Renal cortical epithelial cell (primary cell): Measurements from ENCODE around the gene TEX28. TPM values are rescaled to one million over a fixed set of nuclear protein-coding genes. Genes with fewer than 3 reads are reported as not detected.
A peak's percentile ranks its signal among the peaks of the same experiment; 100 is the strongest.
"Not testable (repeated sequence)": the region's sequence is repeated elsewhere in the genome, so short reads cannot be mapped to it uniquely, and the experiment has no call there.

Experiments used
- DNase-seq: peaks from one replicate; pipeline ENCODE4 v3.0.0-alpha.2; 2011; ENCODE audit warnings: low read depth
- total RNA-seq: library from RNA; depleted of rRNA; stranded (reverse); fragments of >200 nt; gene quantifications from 2 replicates; pipeline ENCODE4 v1.2.3, GENCODE V29; 2014

TEX28 gene
- total RNA-seq, 1 donor from 2014 or later, result not detected

GRCh38 chrX:154310616-154311536 lies 16.0 kb upstream of the TEX28 start:
- DNase-seq, result no peak

GRCh38 chrX:154309041-154309775 lies 14.3 kb upstream of the TEX28 start:
- no peak for DNase-seq

- peak; percentile 15 for DNase-seq
Observed at GRCh38 chrX:154308108-154308946, 13.4 kb upstream of the TEX28 start.

GRCh38 chrX:154307202-154307601 lies 12.3 kb upstream of the TEX28 start:
- DNase-seq, result no peak

GRCh38 chrX:154305541-154306205 lies 10.7 kb upstream of the TEX28 start:
- DNase-seq, result no peak

- DNase-seq, result peak; percentile 29
Observed at GRCh38 chrX:154304846-154305245, 9.9 kb upstream of the TEX28 start.

GRCh38 chrX:154303476-154303875 lies 8.6 kb upstream of the TEX28 start:
- DNase-seq, result no peak

GRCh38 chrX:154302998-154303397 lies 8.1 kb upstream of the TEX28 start:
- DNase-seq, result not testable (repeated sequence)

- DNase-seq, result no peak
Observed at GRCh38 chrX:154300816-154301215, 5.9 kb upstream of the TEX28 start.

- no peak for DNase-seq
Observed at GRCh38 chrX:154298312-154298711, 3.4 kb upstream of the TEX28 start.

GRCh38 chrX:154296731-154297130 lies 1.8 kb upstream of the TEX28 start:
- no peak for DNase-seq

- DNase-seq, result no peak
Observed at GRCh38 chrX:154295664-154296310, 863 bp upstream of the TEX28 start, which contains the start of gene TKTL1. Gene TKTL1, plus strand, starts transcription at chrX:154295795. Its CDS starts 65 bp downstream, at chrX:154295860.

GRCh38 chrX:154286406-154286805 lies 8.5 kb downstream of the TEX28 start:
- DNase-seq, result not testable (repeated sequence)

- DNase-seq, result not testable (repeated sequence)
Observed at GRCh38 chrX:154284489-154285338, 10.2 kb downstream of the TEX28 start.

GRCh38 chrX:154269245-154269644 lies 25.7 kb downstream of the TEX28 start:
- not testable (repeated sequence) for DNase-seq

GRCh38 chrX:154263072-154263471 lies 31.9 kb downstream of the TEX28 start:
- DNase-seq, result not testable (repeated sequence)

GRCh38 chrX:154258711-154259110 lies 36.2 kb downstream of the TEX28 start:
- not testable (repeated sequence) for DNase-seq

GRCh38 chrX:154257282-154257681 lies 37.6 kb downstream of the TEX28 start, which contains the start of gene OPN1MW3:
Gene OPN1MW3, plus strand, starts transcription at chrX:154257582. Its CDS starts 38 bp downstream, at chrX:154257620.
- not testable (repeated sequence) for DNase-seq

- DNase-seq, result not testable (repeated sequence)
Observed at GRCh38 chrX:154248076-154248475, 46.8 kb downstream of the TEX28 start.
